GM23338 (cell line): ENCODE data around the gene BCL2L13. TPM values are rescaled to one million over a fixed set of nuclear protein-coding genes. Genes with fewer than 3 reads are reported as not detected.

Experiments
- ATAC-seq: fragments of 200-7000 bp; cut with Tn5 transposase; 3 replicates; pipeline ENCODE4 v1.9.1; 2020
- DNase-seq: peaks from one replicate; pipeline ENCODE4 v3.0.0-alpha.2; 2015; ENCODE audit warnings: low spot score
- H2AFZ ChIP-seq: fragments of 200-600 bp; sonication (generic); 2 replicates; pipeline ENCODE4 v1.8.0; 2016; ENCODE audit warnings: antibody characterized with exemption, mild to moderate bottlenecking, moderate library complexity
- H3F3A ChIP-seq: fragments of 200-600 bp; sonication (generic); replicated peaks from 2 replicates; pipeline ENCODE4 v1.8.0; 2017; ENCODE audit warnings: antibody characterized with exemption, mixed run types, low read depth
- H3K27ac ChIP-seq: fragments of 200-600 bp; sonication (generic); 2 replicates; pipeline ENCODE4 v1.6.1; 2016; ENCODE audit warnings: low read depth
- H3K27me3 ChIP-seq: fragments of 200-600 bp; sonication (generic); 2 replicates; pipeline ENCODE4 v1.8.0; 2016; ENCODE audit warnings: mild to moderate bottlenecking, mixed run types, moderate library complexity; ENCODE audit not compliant: insufficient read depth
- H3K36me3 ChIP-seq: fragments of 200-600 bp; sonication (generic); 2 replicates; pipeline ENCODE4 v1.8.0; 2016; ENCODE audit warnings: mild to moderate bottlenecking; ENCODE audit not compliant: insufficient read depth
- H3K4me1 ChIP-seq: fragments of 200-600 bp; sonication (generic); 2 replicates; pipeline ENCODE4 v1.8.0; 2016; ENCODE audit warnings: mild to moderate bottlenecking, moderate library complexity; ENCODE audit not compliant: insufficient read depth
- H3K4me2 ChIP-seq: fragments of 200-600 bp; sonication (generic); 2 replicates; pipeline ENCODE4 v1.7.1; 2017; ENCODE audit warnings: mixed run types
- H3K4me3 ChIP-seq: fragments of 200-600 bp; sonication (generic); 2 replicates; pipeline ENCODE4 v1.6.1; 2016; ENCODE audit warnings: mixed run types
- H3K79me2 ChIP-seq: fragments of 200-600 bp; sonication (generic); replicated peaks from 2 replicates; pipeline ENCODE4 v1.8.0; 2017; ENCODE audit warnings: mild to moderate bottlenecking; ENCODE audit not compliant: insufficient read depth
- H3K9me2 ChIP-seq: fragments of 200-600 bp; sonication (generic); 2 replicates; pipeline ENCODE4 v1.8.0; 2017; ENCODE audit not compliant: insufficient read depth
- H4K20me1 ChIP-seq: fragments of 200-600 bp; sonication (generic); replicated peaks from 2 replicates; pipeline ENCODE4 v1.8.0; 2017; ENCODE audit warnings: mild to moderate bottlenecking; ENCODE audit not compliant: insufficient read depth
- H3K27ac Mint-ChIP-seq: 2 replicates; pipeline ENCODE4 v1.8.0; 2020; ENCODE audit warnings: inconsistent platforms, mild to moderate bottlenecking, moderate library complexity, mixed read lengths
- H3K27me3 Mint-ChIP-seq: 3 replicates; pipeline ENCODE4 v1.8.0; 2022; ENCODE audit warnings: low read depth, mild to moderate bottlenecking, moderate library complexity, mixed read lengths, inconsistent platforms; ENCODE audit not compliant: insufficient read depth, poor library complexity
- H3K36me3 Mint-ChIP-seq: 3 replicates; pipeline ENCODE4 v1.8.0; 2021; ENCODE audit warnings: low read depth, mild to moderate bottlenecking, inconsistent platforms, moderate library complexity, mixed read lengths
- H3K4me1 Mint-ChIP-seq: 3 replicates; pipeline ENCODE4 v1.8.0; 2020; ENCODE audit warnings: mild to moderate bottlenecking, inconsistent platforms, mixed read lengths
- H3K4me3 Mint-ChIP-seq: 3 replicates; pipeline ENCODE4 v1.8.0; 2021; ENCODE audit warnings: moderate library complexity, mild to moderate bottlenecking, inconsistent platforms, mixed read lengths
- H3K9me3 Mint-ChIP-seq: 3 replicates; pipeline ENCODE4 v1.8.0; 2020; ENCODE audit warnings: moderate library complexity, mild to moderate bottlenecking, inconsistent platforms, mixed read lengths
- CREB1 ChIP-seq: fragments of 250-450 bp; sonication (Bioruptor Pico); IDR thresholded peaks from 2 replicates; pipeline ENCODE4 v1.5.0; 2020; ENCODE audit warnings: low read depth, mild to moderate bottlenecking, moderate library complexity
- EZH2 ChIP-seq: fragments of 200-600 bp; sonication (generic); IDR thresholded peaks from one replicate; pipeline ENCODE4 v1.8.0; 2017; ENCODE audit warnings: antibody characterized with exemption, mild to moderate bottlenecking, low read depth; ENCODE audit not compliant: unreplicated experiment
- EZH2phosphoT487 ChIP-seq: fragments of 200-600 bp; sonication (generic); IDR thresholded peaks from one replicate; pipeline ENCODE4 v1.8.1; 2018; ENCODE audit warnings: antibody characterized with exemption; ENCODE audit not compliant: unreplicated experiment
- JUNB ChIP-seq: IDR thresholded peaks from one replicate; pipeline ENCODE4 v1.6.1; 2016; ENCODE audit warnings: antibody characterized with exemption; ENCODE audit not compliant: unreplicated experiment
- NANOG ChIP-seq: IDR thresholded peaks from 2 replicates; pipeline ENCODE4 v1.6.1; 2016; ENCODE audit warnings: antibody characterized with exemption, borderline replicate concordance
- POLR2AphosphoS5 ChIP-seq: IDR thresholded peaks from 2 replicates; pipeline ENCODE4 v1.6.1; 2016; ENCODE audit warnings: antibody characterized with exemption, low read depth
- STAT1 ChIP-seq: IDR thresholded peaks from one replicate; pipeline ENCODE4 v1.6.1; 2016; ENCODE audit warnings: antibody characterized with exemption; ENCODE audit not compliant: unreplicated experiment
- ZNF331 ChIP-seq: fragments of 250-450 bp; sonication (Bioruptor Pico); IDR thresholded peaks from 2 replicates; pipeline ENCODE4 v1.5.0; 2020; ENCODE audit warnings: low read depth, mild to moderate bottlenecking, moderate library complexity
- polyA plus RNA-seq: library from polyadenylated mRNA; unstranded; fragments of >200 nt; fragmentation: Nextera tagmentation; extraction: Ambion mirVana; gene quantifications from 2 replicates; pipeline ENCODE4 v1.2.1, GENCODE V29; 2016
- total RNA-seq: library from RNA; depleted of rRNA; stranded (reverse); fragments of >200 nt; shearing (Covaris generic); gene quantifications from 2 replicates; pipeline ENCODE4 v1.2.3, GENCODE V29; 2014
- TF ChIP-seq, protein P1 (sequence below): IDR thresholded peaks from 2 replicates; pipeline ENCODE4 v1.6.1; 2016; ENCODE audit warnings: antibody characterized with exemption
- TF ChIP-seq, protein P2 (sequence below), 2 experiments: fragments of 200-600 bp in 1 of 2; sonication (generic) in 1 of 2; conservative IDR thresholded peaks; 2 replicates each; pipeline versions ENCODE4 v1.5.1 to v1.6.1; 2016 to 2017; ENCODE audit warnings: antibody characterized with exemption in 2 of 2, low read depth in 2 of 2, mild to moderate bottlenecking in 2 of 2, moderate library complexity in 1 of 2
- TF ChIP-seq, protein P3 (sequence below): IDR thresholded peaks from one replicate; pipeline ENCODE4 v1.6.1; 2018; ENCODE audit warnings: antibody characterized with exemption; ENCODE audit not compliant: unreplicated experiment

The BCL2L13 gene
- total and polyA plus RNA-seq, 2 experiments from 2014 or later = 22.4 to 32.3 TPM

DNA sequence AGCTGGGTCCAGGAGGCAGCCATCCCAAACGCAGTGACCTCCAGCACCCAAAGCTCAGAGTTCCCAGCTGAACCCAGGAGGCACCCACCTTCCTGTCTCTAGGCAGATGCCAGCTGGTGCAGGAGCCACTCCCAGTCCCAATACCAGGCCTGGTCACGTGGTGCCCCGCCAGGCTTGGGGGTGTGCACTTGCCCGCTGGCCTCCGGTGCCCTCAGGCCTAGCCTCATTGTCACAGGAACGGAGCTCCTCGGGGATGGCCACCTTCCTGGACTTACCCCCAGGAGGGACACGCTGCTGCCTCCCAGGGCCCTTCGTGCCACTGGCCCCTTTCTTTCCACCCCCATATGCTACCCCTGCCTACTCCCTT, 131.1 kb downstream of the BCL2L13 start:
- no peak overlapping the region for H3K27ac ChIP-seq
- 0 out of 2 replicates have a peak, but pooled peaks cover 3% of the 10 kb centered on the region for H3F3A ChIP-seq
- TF ChIP-seq, protein P1, sequence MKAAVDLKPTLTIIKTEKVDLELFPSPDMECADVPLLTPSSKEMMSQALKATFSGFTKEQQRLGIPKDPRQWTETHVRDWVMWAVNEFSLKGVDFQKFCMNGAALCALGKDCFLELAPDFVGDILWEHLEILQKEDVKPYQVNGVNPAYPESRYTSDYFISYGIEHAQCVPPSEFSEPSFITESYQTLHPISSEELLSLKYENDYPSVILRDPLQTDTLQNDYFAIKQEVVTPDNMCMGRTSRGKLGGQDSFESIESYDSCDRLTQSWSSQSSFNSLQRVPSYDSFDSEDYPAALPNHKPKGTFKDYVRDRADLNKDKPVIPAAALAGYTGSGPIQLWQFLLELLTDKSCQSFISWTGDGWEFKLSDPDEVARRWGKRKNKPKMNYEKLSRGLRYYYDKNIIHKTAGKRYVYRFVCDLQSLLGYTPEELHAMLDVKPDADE = no peak
- TF ChIP-seq, protein P2, sequence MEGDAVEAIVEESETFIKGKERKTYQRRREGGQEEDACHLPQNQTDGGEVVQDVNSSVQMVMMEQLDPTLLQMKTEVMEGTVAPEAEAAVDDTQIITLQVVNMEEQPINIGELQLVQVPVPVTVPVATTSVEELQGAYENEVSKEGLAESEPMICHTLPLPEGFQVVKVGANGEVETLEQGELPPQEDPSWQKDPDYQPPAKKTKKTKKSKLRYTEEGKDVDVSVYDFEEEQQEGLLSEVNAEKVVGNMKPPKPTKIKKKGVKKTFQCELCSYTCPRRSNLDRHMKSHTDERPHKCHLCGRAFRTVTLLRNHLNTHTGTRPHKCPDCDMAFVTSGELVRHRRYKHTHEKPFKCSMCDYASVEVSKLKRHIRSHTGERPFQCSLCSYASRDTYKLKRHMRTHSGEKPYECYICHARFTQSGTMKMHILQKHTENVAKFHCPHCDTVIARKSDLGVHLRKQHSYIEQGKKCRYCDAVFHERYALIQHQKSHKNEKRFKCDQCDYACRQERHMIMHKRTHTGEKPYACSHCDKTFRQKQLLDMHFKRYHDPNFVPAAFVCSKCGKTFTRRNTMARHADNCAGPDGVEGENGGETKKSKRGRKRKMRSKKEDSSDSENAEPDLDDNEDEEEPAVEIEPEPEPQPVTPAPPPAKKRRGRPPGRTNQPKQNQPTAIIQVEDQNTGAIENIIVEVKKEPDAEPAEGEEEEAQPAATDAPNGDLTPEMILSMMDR (conservative IDR thresholded peaks at IDR 0.05; ENCODE audit: low read depth in 2 of 2) = no peak
- TF ChIP-seq STAT1 = no peak
- no peak for TF ChIP-seq POLR2AphosphoS5
- TF ChIP-seq JUNB = no peak
- TF ChIP-seq EZH2 = no peak
- TF ChIP-seq ZNF331 = no peak
- TF ChIP-seq CREB1 = no peak
- no peak for TF ChIP-seq EZH2phosphoT487
- TF ChIP-seq NANOG = no peak
- H3K79me2 ChIP-seq = peaks cover 78% of the 10 kb centered on the region
- Mint-ChIP-seq H3K36me3 (no peaks in the 10 kb centered on the region; the same call in 2 of the 3 replicates), H3K4me1 (peaks cover 16% of the 10 kb centered on the region), H3K9me3 (no peaks in the 10 kb centered on the region; the same call in 2 of the 3 replicates), H3K27ac (no peak overlapping the region), H3K4me3 (no peak overlapping the region), H3K27me3 (peaks cover 11% of the 10 kb centered on the region)
- H3K36me3 ChIP-seq = no peaks in the 10 kb centered on the region
- H2AFZ ChIP-seq = no peak overlapping the region
- DNase-seq (no peak), ATAC-seq (no peak)
- 0 out of 2 replicates have a peak, but pooled peaks cover 2% of the 10 kb centered on the region for H3K27me3 ChIP-seq
- no peak overlapping the region for H3K4me2 ChIP-seq
- H3K4me1 ChIP-seq = peaks cover 14% of the 10 kb centered on the region
- no peaks in the 10 kb centered on the region for H3K9me2 ChIP-seq
- H4K20me1 ChIP-seq = no peaks in the 10 kb centered on the region; the same call in 1 of the 2 replicates
- H3K4me3 ChIP-seq = no peak overlapping the region

DNA sequence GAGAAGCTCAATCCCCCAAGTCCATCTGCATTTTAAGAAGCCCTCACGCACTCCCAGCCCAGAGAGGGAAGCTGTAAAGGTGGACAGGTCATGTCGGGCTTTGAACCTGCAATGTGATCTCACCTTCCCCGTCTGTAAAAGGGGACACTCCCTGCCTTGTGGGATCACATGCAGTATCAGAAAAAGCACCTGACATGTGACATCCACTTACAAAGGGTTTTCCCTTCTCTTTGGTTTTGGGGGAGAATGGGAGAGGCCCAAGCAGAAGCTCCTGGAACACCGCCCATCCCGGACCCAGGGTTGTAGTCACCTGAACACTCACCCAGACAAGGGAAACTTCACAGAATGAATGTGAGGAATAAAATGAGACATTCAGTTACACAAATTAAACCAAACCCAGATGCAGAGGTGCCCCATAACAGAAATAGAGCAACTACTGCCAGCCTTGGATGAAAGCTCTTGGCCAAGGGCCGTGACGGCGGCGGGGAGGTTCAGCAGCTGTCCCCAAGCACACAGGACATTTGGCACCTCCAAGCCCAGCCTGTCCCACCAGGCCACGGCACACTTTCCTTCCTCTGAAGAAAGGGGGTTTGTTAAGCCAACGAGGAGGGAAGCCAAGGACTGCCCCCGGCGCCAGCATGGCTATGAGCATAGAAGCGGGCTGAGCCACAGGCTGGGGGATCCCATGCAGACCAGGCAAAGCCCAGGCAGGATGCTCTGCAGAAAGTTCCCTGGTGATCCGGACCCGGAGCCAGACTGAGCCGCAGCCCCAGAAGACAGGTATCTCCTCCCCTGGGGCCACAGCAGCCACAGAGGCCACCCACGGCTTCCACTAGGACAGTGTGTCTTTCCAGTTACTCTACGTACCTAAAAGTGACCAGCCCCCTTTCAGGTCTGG, 131.9 kb downstream of the BCL2L13 start:
- Histone ChIP-seq H3K27me3 (0 out of 2 replicates have a peak, but pooled peaks cover 3% of the 10 kb centered on the region), H2AFZ (no peak overlapping the region), H3K79me2 (peaks cover 71% of the 10 kb centered on the region), H3K27ac (no peak overlapping the region), H3K4me2 (no peak overlapping the region), H3K9me2 (no peaks in the 10 kb centered on the region), H3K4me1 (peaks cover 14% of the 10 kb centered on the region), H3F3A (0 out of 2 replicates have a peak, but pooled peaks cover 8% of the 10 kb centered on the region), H4K20me1 (no peaks in the 10 kb centered on the region; the same call in 1 of the 2 replicates), H3K4me3 (no peak overlapping the region), H3K36me3 (no peaks in the 10 kb centered on the region)
- H3K4me1 Mint-ChIP-seq = peaks cover 16% of the 10 kb centered on the region
- no peaks in the 10 kb centered on the region; the same call in 1 of the 3 replicates for H3K36me3 Mint-ChIP-seq
- H3K27ac Mint-ChIP-seq = no peak overlapping the region
- no peak overlapping the region for H3K4me3 Mint-ChIP-seq
- H3K27me3 Mint-ChIP-seq = peaks cover 12% of the 10 kb centered on the region
- H3K9me3 Mint-ChIP-seq = no peaks in the 10 kb centered on the region; the same call in 1 of the 3 replicates
- no peak for ATAC-seq
- DNase-seq = no peak
- TF ChIP-seq CREB1 = no peak
- TF ChIP-seq JUNB = no peak
- TF ChIP-seq STAT1 = no peak
- TF ChIP-seq, protein P2 (conservative IDR thresholded peaks at IDR 0.05; ENCODE audit: low read depth in 2 of 2) = no peak
- TF ChIP-seq EZH2 = no peak
- no peak for TF ChIP-seq NANOG
- TF ChIP-seq, protein P1 = no peak
- TF ChIP-seq, protein P3, sequence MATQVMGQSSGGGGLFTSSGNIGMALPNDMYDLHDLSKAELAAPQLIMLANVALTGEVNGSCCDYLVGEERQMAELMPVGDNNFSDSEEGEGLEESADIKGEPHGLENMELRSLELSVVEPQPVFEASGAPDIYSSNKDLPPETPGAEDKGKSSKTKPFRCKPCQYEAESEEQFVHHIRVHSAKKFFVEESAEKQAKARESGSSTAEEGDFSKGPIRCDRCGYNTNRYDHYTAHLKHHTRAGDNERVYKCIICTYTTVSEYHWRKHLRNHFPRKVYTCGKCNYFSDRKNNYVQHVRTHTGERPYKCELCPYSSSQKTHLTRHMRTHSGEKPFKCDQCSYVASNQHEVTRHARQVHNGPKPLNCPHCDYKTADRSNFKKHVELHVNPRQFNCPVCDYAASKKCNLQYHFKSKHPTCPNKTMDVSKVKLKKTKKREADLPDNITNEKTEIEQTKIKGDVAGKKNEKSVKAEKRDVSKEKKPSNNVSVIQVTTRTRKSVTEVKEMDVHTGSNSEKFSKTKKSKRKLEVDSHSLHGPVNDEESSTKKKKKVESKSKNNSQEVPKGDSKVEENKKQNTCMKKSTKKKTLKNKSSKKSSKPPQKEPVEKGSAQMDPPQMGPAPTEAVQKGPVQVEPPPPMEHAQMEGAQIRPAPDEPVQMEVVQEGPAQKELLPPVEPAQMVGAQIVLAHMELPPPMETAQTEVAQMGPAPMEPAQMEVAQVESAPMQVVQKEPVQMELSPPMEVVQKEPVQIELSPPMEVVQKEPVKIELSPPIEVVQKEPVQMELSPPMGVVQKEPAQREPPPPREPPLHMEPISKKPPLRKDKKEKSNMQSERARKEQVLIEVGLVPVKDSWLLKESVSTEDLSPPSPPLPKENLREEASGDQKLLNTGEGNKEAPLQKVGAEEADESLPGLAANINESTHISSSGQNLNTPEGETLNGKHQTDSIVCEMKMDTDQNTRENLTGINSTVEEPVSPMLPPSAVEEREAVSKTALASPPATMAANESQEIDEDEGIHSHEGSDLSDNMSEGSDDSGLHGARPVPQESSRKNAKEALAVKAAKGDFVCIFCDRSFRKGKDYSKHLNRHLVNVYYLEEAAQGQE = no peak
- no peak for TF ChIP-seq POLR2AphosphoS5
- TF ChIP-seq EZH2phosphoT487 = no peak
